RWPE2 (cell line): ENCODE measurements around the gene DNMT3A.

Source experiments
- ATAC-seq: fragments of 200-7000 bp; cut with Tn5 transposase; 3 replicates; pipeline ENCODE4 v1.9.1; 2021; ENCODE audit warnings: low read depth
- DNase-seq: peaks from one replicate; pipeline ENCODE4 v3.0.0-alpha.2; 2020; ENCODE audit warnings: low spot score
- H3K27ac ChIP-seq: fragments of 450-650 bp; 2 replicates; pipeline ENCODE4 v1.5.1; 2017; ENCODE audit warnings: mild to moderate bottlenecking; ENCODE audit not compliant: poor library complexity, severe bottlenecking
- H3K27me3 ChIP-seq: fragments of 250-450 bp; sonication (Bioruptor Pico); 2 replicates; pipeline ENCODE4 v1.5.1; 2021; ENCODE audit warnings: mild to moderate bottlenecking, moderate library complexity; ENCODE audit not compliant: insufficient read depth, poor library complexity, severe bottlenecking
- H3K36me3 ChIP-seq: fragments of 250-450 bp; sonication (Bioruptor Pico); 2 replicates; pipeline ENCODE4 v1.5.1; 2020; ENCODE audit warnings: low read depth, mild to moderate bottlenecking, moderate library complexity
- H3K4me1 ChIP-seq: fragments of 250-450 bp; sonication (Bioruptor Pico); 2 replicates; pipeline ENCODE4 v1.5.1; 2021; ENCODE audit warnings: mild to moderate bottlenecking, moderate library complexity; ENCODE audit not compliant: insufficient read depth, poor library complexity, severe bottlenecking
- H3K4me3 ChIP-seq: fragments of 250-450 bp; sonication (Bioruptor Pico); 2 replicates; pipeline ENCODE4 v1.5.1; 2021; ENCODE audit warnings: mild to moderate bottlenecking, moderate library complexity; ENCODE audit not compliant: severe bottlenecking
- H3K9me3 ChIP-seq: fragments of 250-450 bp; sonication (Bioruptor Pico); 2 replicates; pipeline ENCODE4 v1.5.1; 2021; ENCODE audit warnings: mild to moderate bottlenecking, moderate library complexity; ENCODE audit not compliant: severe bottlenecking
- CTCF ChIP-seq: fragments of 450-650 bp; IDR thresholded peaks from one replicate; pipeline ENCODE4 v1.5.1; 2017; ENCODE audit warnings: mild to moderate bottlenecking, moderate library complexity; ENCODE audit not compliant: poor library complexity, severe bottlenecking

The DNMT3A gene

GRCh38 chr2:25280051-25280687 lies 61.6 kb downstream of the DNMT3A start:
- no peak for TF ChIP-seq CTCF
- DNase-seq (no peak), ATAC-seq (no peak)
- Histone ChIP-seq H3K4me1 (peaks cover 10% of the 10 kb centered on the region), H3K27me3 (no peaks in the 10 kb centered on the region), H3K9me3 (no peaks in the 10 kb centered on the region), H3K36me3 (no peaks in the 10 kb centered on the region), H3K4me3 (no peak overlapping the region), H3K27ac (no peak overlapping the region)

GRCh38 chr2:25279091-25279651 lies 62.6 kb downstream of the DNMT3A start:
- Histone ChIP-seq H3K27me3 (no peaks in the 10 kb centered on the region), H3K9me3 (no peaks in the 10 kb centered on the region), H3K4me1 (peaks cover 10% of the 10 kb centered on the region), H3K27ac (peak overlapping the region; percentile 39), H3K36me3 (no peaks in the 10 kb centered on the region), H3K4me3 (no peak overlapping the region)
- peak; percentile 89 for ATAC-seq
- DNase-seq, result no peak
- no peak for TF ChIP-seq CTCF

GRCh38 chr2:25276569-25277465 lies 64.9 kb downstream of the DNMT3A start:
- no peak for ATAC-seq
- Histone ChIP-seq H3K27ac (no peak overlapping the region), H3K4me3 (no peak overlapping the region), H3K27me3 (no peaks in the 10 kb centered on the region), H3K4me1 (peaks cover 10% of the 10 kb centered on the region), H3K36me3 (no peaks in the 10 kb centered on the region), H3K9me3 (no peaks in the 10 kb centered on the region)
- DNase-seq, result no peak
- peak; percentile 33 for TF ChIP-seq CTCF

- no peaks in the 10 kb centered on the region for H3K9me3 ChIP-seq
- ATAC-seq (no peak), DNase-seq (no peak)
- no peak for TF ChIP-seq CTCF
- H3K4me3 ChIP-seq, result no peak overlapping the region
- no peaks in the 10 kb centered on the region for H3K27me3 ChIP-seq
- H3K27ac ChIP-seq, result no peak overlapping the region
- H3K4me1 ChIP-seq, result peaks cover 10% of the 10 kb centered on the region
- no peaks in the 10 kb centered on the region for H3K36me3 ChIP-seq
Observed at GRCh38 chr2:25275575-25275965, 66.2 kb downstream of the DNMT3A start.
